ENCODE results near the gene ARHGAP19. TPM values are rescaled to one million over a fixed set of nuclear protein-coding genes. Genes with fewer than 3 reads are reported as not detected.

ARHGAP19 gene
- 10 to 100 TPM; 53.2 to 54.2 TPM for total RNA-seq

GRCh38 chr10:97292097-97292861 lies at the start of gene ARHGAP19:
ARHGAP19 (minus strand) TSS chr10:97292637; CDS start chr10:97292627, 10 bp downstream.
- intact Hi-C loops (cut with micrococcal nuclease) = loop anchor here (1.0 to 10.0 kb wide), 6 partner anchors 27 to 840 kb away; partner anchors contain the start of genes FRAT1, FRAT2, MORN4 and R3HCC1L
- POLR2A ChIA-PET = interaction anchor here (1.0 to 1.1 kb wide), 2 partner anchors 13 to 109 kb away, joined by 3 read pairs; partner anchors contain the start of gene RRP12
- CTCF ChIA-PET = interaction anchor here (0.6 to 2.5 kb wide), 5 partner anchors 27 to 116 kb away, joined by 3 to 5 read pairs (median 3); partner anchors contain the start of gene FRAT1

DNA sequence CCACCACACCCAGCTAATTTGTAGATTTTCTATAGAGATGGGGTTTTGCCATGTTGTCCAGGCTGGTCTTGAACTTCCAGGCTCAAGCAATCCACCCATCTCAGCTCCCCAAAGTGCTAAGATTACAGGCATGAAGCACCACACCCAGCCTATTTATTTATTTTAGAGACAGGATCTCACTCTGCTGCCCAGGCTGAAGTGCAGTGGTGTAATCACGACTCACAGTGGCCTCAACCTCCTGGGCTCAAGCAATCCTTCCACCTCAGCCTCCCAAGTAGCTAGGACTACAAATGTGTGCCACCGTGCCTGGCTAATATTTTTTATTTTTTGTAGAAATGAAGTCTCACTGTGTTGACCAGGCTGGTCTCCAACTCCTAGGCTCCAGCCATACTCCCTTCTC lies 49.0 kb upstream of the ARHGAP19 start:
- CTCF ChIA-PET = no interaction called here
- Mint-ChIP-seq H3K9me3 (no peaks in the 10 kb centered on the region), H3K36me3 (no peaks in the 10 kb centered on the region), H3K4me3 (no peak overlapping the region), H3K27me3 (no peaks in the 10 kb centered on the region), H3K27ac (no peak overlapping the region), H3K4me1 (ENCODE audit: low read depth) (peaks cover 3% of the 10 kb centered on the region)
- intact Hi-C loops (cut with micrococcal nuclease) = no loop called here
- no peak for DNase-seq
- POLR2A ChIA-PET = no interaction called here

More at GRCh38 chr10:97292097-97292861, at the start of gene ARHGAP19:
- Mint-ChIP-seq H3K4me1 (ENCODE audit: low read depth) (peaks cover 21% of the 10 kb centered on the region), H3K9me3 (no peaks in the 10 kb centered on the region), H3K27me3 (no peaks in the 10 kb centered on the region), H3K4me3 (peak within 1 kb of the TSS; percentile 94), H3K36me3 (peaks cover 3% of the 10 kb centered on the region), H3K27ac (peak within 1 kb of the TSS; percentile 87)
- DNase-seq = peak; percentile 97

- CTCF ChIA-PET = no interaction called here
- no peak for DNase-seq
- no peak overlapping the region for H3K27ac Mint-ChIP-seq
- H3K4me3 Mint-ChIP-seq = no peak overlapping the region
- peaks cover 2% of the 10 kb centered on the region for H3K36me3 Mint-ChIP-seq
- H3K9me3 Mint-ChIP-seq = no peaks in the 10 kb centered on the region
- H3K27me3 Mint-ChIP-seq = peaks cover 1% of the 10 kb centered on the region
- POLR2A ChIA-PET = no interaction called here
- intact Hi-C loops (cut with micrococcal nuclease) = no loop called here
- peaks cover 15% of the 10 kb centered on the region for H3K4me1 Mint-ChIP-seq (ENCODE audit: low read depth)
Measured at GRCh38 chr10:97338041-97338440, 45.6 kb upstream of the ARHGAP19 start.

GRCh38 chr10:97336942-97337831 lies 44.8 kb upstream of the ARHGAP19 start:
- H3K27ac Mint-ChIP-seq = no peak overlapping the region
- ChIA-PET CTCF (no interaction called here), POLR2A (interaction anchor here (0.7 kb wide), 1 partner anchor 71 kb away, joined by 4 read pairs; no protein-coding TSS in a partner anchor)
- no peak for DNase-seq
- peaks cover 2% of the 10 kb centered on the region for H3K36me3 Mint-ChIP-seq
- intact Hi-C loops (cut with micrococcal nuclease) = no loop called here
- no peak overlapping the region for H3K4me3 Mint-ChIP-seq
- no peaks in the 10 kb centered on the region for H3K9me3 Mint-ChIP-seq
- peaks cover 23% of the 10 kb centered on the region for H3K4me1 Mint-ChIP-seq (ENCODE audit: low read depth)
- peaks cover 1% of the 10 kb centered on the region for H3K27me3 Mint-ChIP-seq

DNA sequence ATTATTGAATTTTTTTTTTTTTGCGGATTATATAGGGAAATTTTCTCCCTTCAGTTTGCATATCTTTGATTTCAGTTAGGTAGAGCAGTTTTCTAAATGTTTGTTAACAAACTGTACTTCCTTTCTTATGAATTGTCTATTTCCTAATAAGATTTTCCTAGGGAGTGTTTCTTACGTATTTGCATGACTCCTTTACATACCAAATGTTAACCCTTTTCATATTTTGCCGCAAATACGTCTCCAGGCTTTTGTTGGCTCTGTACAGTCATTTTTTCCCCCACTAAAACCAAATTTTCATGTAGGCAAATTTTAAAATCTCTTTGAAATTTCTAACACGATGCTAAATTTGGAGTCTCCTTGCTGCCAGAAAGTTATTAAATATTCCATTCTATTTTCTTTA lies 44.0 kb upstream of the ARHGAP19 start:
- peaks cover 1% of the 10 kb centered on the region for H3K27me3 Mint-ChIP-seq
- intact Hi-C loops (cut with micrococcal nuclease) = no loop called here

DNA sequence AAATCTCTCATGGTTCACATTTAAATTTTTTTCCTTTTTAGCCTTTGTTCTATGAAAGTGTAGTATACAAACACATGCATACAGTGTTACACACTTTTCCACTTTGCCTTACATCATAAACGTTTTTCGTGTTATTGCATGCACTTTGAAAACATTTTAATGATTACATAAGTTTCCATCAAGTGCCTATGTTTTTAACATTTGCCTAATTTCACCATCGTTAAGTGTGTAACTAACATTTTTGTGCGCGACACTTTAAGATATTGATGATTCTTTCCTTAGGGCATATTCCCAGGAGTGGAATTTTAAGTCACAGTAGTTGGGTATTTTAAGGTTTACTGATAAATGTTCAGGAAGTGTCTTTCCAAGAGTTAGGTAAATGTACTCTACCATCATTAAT lies 43.6 kb upstream of the ARHGAP19 start:
- DNase-seq = no peak
- no peak overlapping the region for H3K27ac Mint-ChIP-seq
- peak overlapping the region; percentile 57 for H3K4me3 Mint-ChIP-seq
- H3K9me3 Mint-ChIP-seq = no peaks in the 10 kb centered on the region
- H3K27me3 Mint-ChIP-seq = peaks cover 1% of the 10 kb centered on the region
- ChIA-PET POLR2A (no interaction called here), CTCF (interaction anchor here (1.1 kb wide), 1 partner anchor 57 kb away, joined by 5 read pairs; no protein-coding TSS in a partner anchor)
- H3K4me1 Mint-ChIP-seq (ENCODE audit: low read depth) = peaks cover 32% of the 10 kb centered on the region
- peaks cover 2% of the 10 kb centered on the region for H3K36me3 Mint-ChIP-seq
- intact Hi-C loops (cut with micrococcal nuclease) = no loop called here

More for the DNA sequence above, 44.0 kb upstream of the ARHGAP19 start:
- POLR2A ChIA-PET = interaction anchor here (0.7 kb wide), 1 partner anchor 70 kb away, joined by 4 read pairs; no protein-coding TSS in a partner anchor
- Mint-ChIP-seq H3K4me3 (no peak overlapping the region), H3K36me3 (peaks cover 2% of the 10 kb centered on the region), H3K27ac (no peak overlapping the region), H3K9me3 (no peaks in the 10 kb centered on the region), H3K4me1 (ENCODE audit: low read depth) (peaks cover 28% of the 10 kb centered on the region)
- CTCF ChIA-PET = no interaction called here
- DNase-seq = no peak

DNA sequence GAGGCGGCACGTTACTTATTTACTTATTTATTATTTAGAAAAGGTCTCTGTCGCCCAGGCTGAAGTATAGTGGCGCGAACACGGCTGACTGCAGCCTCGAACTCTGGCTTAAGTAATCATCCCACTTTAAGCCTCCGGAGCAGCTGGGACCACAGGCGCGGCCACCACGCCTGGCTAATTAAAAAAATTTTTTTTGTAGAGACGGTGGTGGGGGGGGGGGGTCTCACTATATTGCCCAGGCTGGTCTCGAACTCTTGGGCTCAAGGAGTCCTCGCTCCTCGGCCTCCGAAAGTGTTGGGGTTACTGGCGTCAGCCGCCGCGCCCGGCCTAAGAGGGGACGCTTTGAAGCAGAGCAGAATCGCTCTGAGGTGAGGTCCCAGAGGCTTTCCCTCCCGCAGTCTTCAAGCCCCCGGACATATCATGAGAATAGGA lies 42.8 kb upstream of the ARHGAP19 start:
- no peak for DNase-seq
- Mint-ChIP-seq H3K27me3 (peaks cover 1% of the 10 kb centered on the region), H3K27ac (no peak overlapping the region), H3K36me3 (peaks cover 2% of the 10 kb centered on the region), H3K4me3 (peak overlapping the region; percentile 43), H3K4me1 (ENCODE audit: low read depth) (peaks cover 33% of the 10 kb centered on the region), H3K9me3 (no peaks in the 10 kb centered on the region)
- intact Hi-C loops (cut with micrococcal nuclease) = no loop called here
- CTCF ChIA-PET = interaction anchor here (1.1 kb wide), 1 partner anchor 57 kb away, joined by 5 read pairs; no protein-coding TSS in a partner anchor
- POLR2A ChIA-PET = no interaction called here

- intact Hi-C loops (cut with micrococcal nuclease) = loop anchor here (1.0 to 5.0 kb wide), 3 partner anchors 15 to 68 kb away; partner anchors contain the start of genes ARHGAP19, FRAT1 and RRP12
- CTCF ChIA-PET = interaction anchor here (1.4 to 4.3 kb wide), 3 partner anchors 14 to 56 kb away, joined by 3 to 26 read pairs (median 21); partner anchors contain the start of gene FRAT1
- Mint-ChIP-seq H3K4me1 (ENCODE audit: low read depth) (peaks cover 38% of the 10 kb centered on the region), H3K9me3 (no peaks in the 10 kb centered on the region), H3K27me3 (peaks cover 1% of the 10 kb centered on the region), H3K36me3 (peaks cover 2% of the 10 kb centered on the region), H3K4me3 (peak within 1 kb of the TSS; percentile 77), H3K27ac (peak within 1 kb of the TSS; percentile 80)
- POLR2A ChIA-PET = interaction anchor here (1.7 to 3.1 kb wide), 2 partner anchors 15 to 66 kb away, joined by 9 to 29 read pairs; partner anchors contain the start of genes FRAT1 and RRP12
- peak; percentile 90 for DNase-seq
Measured at GRCh38 chr10:97334370-97335175, 42.1 kb upstream of the ARHGAP19 start, which contains the start of gene FRAT2. FRAT2 (minus strand) TSS chr10:97334729; CDS start chr10:97334572, 157 bp downstream.

DNA sequence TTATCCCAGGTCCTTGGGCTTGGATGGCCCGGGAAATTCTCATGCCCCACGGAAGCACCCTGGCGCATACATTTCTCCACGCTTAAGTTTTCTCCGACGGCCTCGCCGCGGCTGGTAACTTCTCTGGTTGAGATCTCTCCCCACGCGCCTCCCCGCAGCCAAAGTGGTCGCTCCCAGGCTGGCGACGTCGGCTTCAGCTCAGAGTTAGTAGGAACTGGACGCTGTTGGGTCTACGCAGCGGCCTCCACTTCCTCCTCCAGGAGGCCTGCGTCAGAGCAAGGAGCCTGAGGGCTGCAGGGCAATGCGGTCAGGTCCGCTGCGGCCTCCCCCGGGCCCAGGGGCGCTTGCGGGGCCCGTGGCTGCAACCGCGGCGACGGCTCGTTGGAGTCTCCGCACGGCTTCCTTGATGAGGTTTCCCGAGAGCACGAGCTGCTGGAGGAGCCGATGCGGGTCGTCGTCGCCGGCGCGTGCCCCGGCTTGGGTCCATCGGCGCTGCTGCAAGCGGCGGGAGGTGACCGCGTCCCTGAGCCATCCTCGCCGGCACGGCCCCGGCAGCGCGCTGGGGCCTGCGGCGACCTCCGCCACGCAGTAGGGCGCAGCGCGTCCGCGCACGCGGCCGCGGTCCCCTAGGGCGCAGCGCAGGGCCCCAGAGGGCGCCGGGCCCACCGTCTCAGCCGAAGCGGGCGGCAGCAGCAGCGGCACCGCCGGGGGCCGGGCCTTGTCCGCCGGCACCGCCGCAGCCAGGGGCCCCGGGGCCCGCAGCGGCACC lies 41.3 kb upstream of the ARHGAP19 start:
- H3K27me3 Mint-ChIP-seq = peaks cover 1% of the 10 kb centered on the region
- H3K27ac Mint-ChIP-seq = peak overlapping the region; percentile 57
- intact Hi-C loops (cut with micrococcal nuclease) = loop anchor here (1.0 to 5.0 kb wide), 3 partner anchors 14 to 69 kb away; partner anchors contain the start of genes ARHGAP19, FRAT1 and RRP12
- ChIA-PET POLR2A (interaction anchor here (1.0 to 3.1 kb wide), 3 partner anchors 15 to 164 kb away, joined by 4 to 29 read pairs (median 9); partner anchors contain the start of genes FRAT1 and RRP12), CTCF (interaction anchor here (0.9 to 4.3 kb wide), 6 partner anchors 14 to 200 kb away, joined by 3 to 26 read pairs (median 4); partner anchors contain the start of gene FRAT1)
- H3K4me1 Mint-ChIP-seq (ENCODE audit: low read depth) = peaks cover 44% of the 10 kb centered on the region
- no peaks in the 10 kb centered on the region for H3K9me3 Mint-ChIP-seq
- peaks cover 4% of the 10 kb centered on the region for H3K36me3 Mint-ChIP-seq
- peak overlapping the region; percentile 77 for H3K4me3 Mint-ChIP-seq
- DNase-seq = peak; percentile 64

DNA sequence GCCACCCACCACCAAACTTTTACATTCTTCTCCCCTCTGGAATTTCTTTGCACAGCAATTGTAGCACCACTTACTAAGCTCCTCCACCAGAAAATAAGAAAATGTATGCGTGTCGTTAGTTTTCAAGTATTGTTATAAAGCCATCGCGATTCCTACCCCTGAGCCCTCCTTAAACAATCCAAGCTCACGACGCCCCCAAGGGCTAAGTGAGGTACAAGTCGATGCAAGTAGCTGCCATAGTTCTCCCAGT lies 40.8 kb upstream of the ARHGAP19 start:
- intact Hi-C loops (cut with micrococcal nuclease) = loop anchor here (5.0 kb wide), 1 partner anchor 69 kb away; the partner anchor contains the start of gene RRP12
- Mint-ChIP-seq H3K36me3 (peaks cover 4% of the 10 kb centered on the region), H3K27ac (peak overlapping the region; percentile 57), H3K4me1 (ENCODE audit: low read depth) (peaks cover 49% of the 10 kb centered on the region), H3K9me3 (no peaks in the 10 kb centered on the region), H3K27me3 (peaks cover 1% of the 10 kb centered on the region), H3K4me3 (peak overlapping the region; percentile 77)
- DNase-seq = no peak
- ChIA-PET CTCF (interaction anchor here (0.9 to 4.3 kb wide), 6 partner anchors 14 to 201 kb away, joined by 3 to 26 read pairs (median 4); partner anchors contain the start of gene FRAT1), POLR2A (interaction anchor here (1.0 to 3.1 kb wide), 3 partner anchors 14 to 164 kb away, joined by 4 to 29 read pairs (median 9); partner anchors contain the start of genes FRAT1 and RRP12)

All from activated CD4-positive, alpha-beta memory T cell treated with anti-CD3 and anti-CD28 coated beads for 36 hours (primary cell).